ENCODE measurements around the gene NAA20. TPM values are rescaled to one million over a fixed set of nuclear protein-coding genes. Genes with fewer than 3 reads are reported as not detected.

NAA20 gene
- total and polyA plus RNA-seq, 2 of the 13 experiments (the other 11 are each of a cell fraction or from before 2014, with no cell fraction given), result 81.9 to 82.8 TPM

GRCh38 chr20:20017001-20017843 lies at the start of gene NAA20 (continued):
- peak; percentile 85 for TF ChIP-seq SMYD3 (CRISPR knock-in tag; IDR thresholded peaks at IDR 0.05)
- TF ChIP-seq KLF6 (CRISPR knock-in tag; IDR thresholded peaks at IDR 0.05), result peak; percentile 91; the same call in 1 of the 2 replicates
- TF ChIP-seq NR3C1 (CRISPR knock-in tag; IDR thresholded peaks at IDR 0.05), result no peak
- TF ChIP-seq ZNF577 (CRISPR knock-in tag; IDR thresholded peaks at IDR 0.05; ENCODE audit: borderline replicate concordance, low read depth), result peak; percentile 77
- peak; percentile 98 for TF ChIP-seq MXD4 (CRISPR knock-in tag; IDR thresholded peaks at IDR 0.05)
- peak; percentile 85; the same call in 1 of the 2 replicates for TF ChIP-seq ISL2 (CRISPR knock-in tag; IDR thresholded peaks at IDR 0.05)
- TF ChIP-seq MTA3 (CRISPR knock-in tag; IDR thresholded peaks at IDR 0.05), result no peak
- TF ChIP-seq, protein P1, sequence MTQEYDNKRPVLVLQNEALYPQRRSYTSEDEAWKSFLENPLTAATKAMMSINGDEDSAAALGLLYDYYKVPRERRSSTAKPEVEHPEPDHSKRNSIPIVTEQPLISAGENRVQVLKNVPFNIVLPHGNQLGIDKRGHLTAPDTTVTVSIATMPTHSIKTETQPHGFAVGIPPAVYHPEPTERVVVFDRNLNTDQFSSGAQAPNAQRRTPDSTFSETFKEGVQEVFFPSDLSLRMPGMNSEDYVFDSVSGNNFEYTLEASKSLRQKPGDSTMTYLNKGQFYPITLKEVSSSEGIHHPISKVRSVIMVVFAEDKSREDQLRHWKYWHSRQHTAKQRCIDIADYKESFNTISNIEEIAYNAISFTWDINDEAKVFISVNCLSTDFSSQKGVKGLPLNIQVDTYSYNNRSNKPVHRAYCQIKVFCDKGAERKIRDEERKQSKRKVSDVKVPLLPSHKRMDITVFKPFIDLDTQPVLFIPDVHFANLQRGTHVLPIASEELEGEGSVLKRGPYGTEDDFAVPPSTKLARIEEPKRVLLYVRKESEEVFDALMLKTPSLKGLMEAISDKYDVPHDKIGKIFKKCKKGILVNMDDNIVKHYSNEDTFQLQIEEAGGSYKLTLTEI (CRISPR knock-in tag; conservative IDR thresholded peaks at IDR 0.05), result no peak; the same call in 1 of the 2 replicates
- no peak for TF ChIP-seq EZH2 (conservative IDR thresholded peaks at IDR 0.05; ENCODE audit: low read depth, low read length)
- TF ChIP-seq CC2D1A (CRISPR knock-in tag; IDR thresholded peaks at IDR 0.05), result 0 out of 2 replicates have a peak, but pooled peaks have one; percentile 66
- TF ChIP-seq FOXP1 (IDR thresholded peaks at IDR 0.05), result no peak
- TF ChIP-seq FOXP1 (CRISPR knock-in tag; IDR thresholded peaks at IDR 0.05), result no peak
- TF ChIP-seq BCL6 (CRISPR knock-in tag; IDR thresholded peaks at IDR 0.05), result peak; percentile 77
- TF ChIP-seq PAWR (CRISPR knock-in tag; IDR thresholded peaks at IDR 0.05; ENCODE audit: borderline replicate concordance), result peak; percentile 86; the same call in 1 of the 2 replicates
- peak; percentile 95 for TF ChIP-seq ZNF331 (CRISPR knock-in tag; IDR thresholded peaks at IDR 0.05)
- peak; percentile 68; the same call in 1 of the 2 replicates for TF ChIP-seq ZSCAN25 (CRISPR knock-in tag; IDR thresholded peaks at IDR 0.05)
- peak; percentile 97 for TF ChIP-seq ZC3H13 (CRISPR knock-in tag; IDR thresholded peaks at IDR 0.05)
- peak; percentile 82 for TF ChIP-seq ZNF839 (CRISPR knock-in tag; IDR thresholded peaks at IDR 0.05; ENCODE audit: borderline replicate concordance)
- no peak for TF ChIP-seq MAFK (conservative IDR thresholded peaks at IDR 0.05 in 1 of 2, IDR thresholded peaks at IDR 0.05 in 1 of 2; ENCODE audit: low read length in 2 of 2)
- TF ChIP-seq ZNF580 (CRISPR knock-in tag; IDR thresholded peaks at IDR 0.05; ENCODE audit: borderline replicate concordance, low read depth), result peak; percentile 97
- no peak for TF ChIP-seq RORA (CRISPR knock-in tag; IDR thresholded peaks at IDR 0.05)
- peak; percentile 90; the same call in 1 of the 2 replicates for TF ChIP-seq ZNF17 (CRISPR knock-in tag; IDR thresholded peaks at IDR 0.05)
- no peak; the same call in none of the 2 replicates for TF ChIP-seq JUND (CRISPR knock-in tag; IDR thresholded peaks at IDR 0.05)
- TF ChIP-seq ZIK1 (CRISPR knock-in tag; IDR thresholded peaks at IDR 0.05; ENCODE audit: borderline replicate concordance, low read depth), result peak; percentile 74; the same call in 1 of the 2 replicates
- TF ChIP-seq NFIC (IDR thresholded peaks at IDR 0.05; ENCODE audit: low read length), result no peak
- TF ChIP-seq YY1 (IDR thresholded peaks at IDR 0.05; ENCODE audit: insufficient read depth, insufficient replicate concordance, low read depth, low read length), result peak; percentile 85
- no peak for TF ChIP-seq NFE2L1 (CRISPR knock-in tag; IDR thresholded peaks at IDR 0.05; ENCODE audit: borderline replicate concordance)
- TF ChIP-seq, protein P2, sequence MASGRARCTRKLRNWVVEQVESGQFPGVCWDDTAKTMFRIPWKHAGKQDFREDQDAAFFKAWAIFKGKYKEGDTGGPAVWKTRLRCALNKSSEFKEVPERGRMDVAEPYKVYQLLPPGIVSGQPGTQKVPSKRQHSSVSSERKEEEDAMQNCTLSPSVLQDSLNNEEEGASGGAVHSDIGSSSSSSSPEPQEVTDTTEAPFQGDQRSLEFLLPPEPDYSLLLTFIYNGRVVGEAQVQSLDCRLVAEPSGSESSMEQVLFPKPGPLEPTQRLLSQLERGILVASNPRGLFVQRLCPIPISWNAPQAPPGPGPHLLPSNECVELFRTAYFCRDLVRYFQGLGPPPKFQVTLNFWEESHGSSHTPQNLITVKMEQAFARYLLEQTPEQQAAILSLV (CRISPR knock-in tag; IDR thresholded peaks at IDR 0.05; ENCODE audit: borderline replicate concordance), result peak; percentile 97
